Uterus (tissue), 4 donors: ENCODE results near the gene CKB. TPM values are rescaled to one million over a fixed set of nuclear protein-coding genes. Genes with fewer than 3 reads are reported as not detected.
"Not testable (repeated sequence)": the region's sequence is repeated elsewhere in the genome, so short reads cannot be mapped to it uniquely, and the experiment has no call there.

Source experiments
- DNase-seq, 2 donors: peaks; one replicate each; pipeline ENCODE4 v3.0.0-alpha.2; 2019 to 2020
- H3K27ac ChIP-seq, 2 donors: fragments of 200-600 bp; sonication (generic); 1 replicate in 1 of 2; 2 replicates in 1 of 2; pipeline ENCODE4 v1.5.1; 2016 to 2018
- H3K27me3 ChIP-seq, 2 donors: fragments of 200-600 bp; sonication (generic); one replicate each; pipeline ENCODE4 v1.5.1; 2018 to 2019; ENCODE audit warnings: control low read depth in 1 of 2
- H3K36me3 ChIP-seq, 2 donors: fragments of 200-600 bp; sonication (generic); one replicate each; pipeline ENCODE4 v1.5.1; 2019; ENCODE audit warnings: control low read depth in 1 of 2
- H3K4me1 ChIP-seq, 2 donors: fragments of 200-600 bp; sonication (generic); one replicate each; pipeline ENCODE4 v1.5.1; 2018 to 2019; ENCODE audit warnings: control low read depth in 1 of 2
- H3K4me3 ChIP-seq, 2 donors: fragments of 200-600 bp; sonication (generic); 1 replicate in 1 of 2; 2 replicates in 1 of 2; pipeline ENCODE4 v1.5.1; 2018 to 2019; ENCODE audit warnings: mild to moderate bottlenecking in 1 of 2
- H3K9me3 ChIP-seq, 2 donors: fragments of 200-600 bp; sonication (generic); one replicate each; pipeline ENCODE4 v1.5.1; 2019; ENCODE audit warnings: control low read depth in 1 of 2
- CTCF ChIP-seq, 4 experiments: fragments of 200-600 bp in 2 of 4; fragments of 450-650 bp in 2 of 4; sonication (generic) in 2 of 4; IDR thresholded peaks; one replicate each; pipeline ENCODE4 v1.5.1; 2016 to 2019; ENCODE audit warnings: antibody characterized with exemption in 4 of 4, mild to moderate bottlenecking in 2 of 4, moderate library complexity in 1 of 4
- POLR2A ChIP-seq, 2 donors: fragments of 450-650 bp; IDR thresholded peaks; one replicate each; pipeline ENCODE4 v1.6.1; 2016; ENCODE audit warnings: antibody characterized with exemption in 2 of 2, mild to moderate bottlenecking in 1 of 2, moderate library complexity in 1 of 2
- intact Hi-C: fragments of 100-400 bp; cut with DNase I; formaldehyde crosslinking; loops from one replicate; pipeline ENCODE4 v1.15.1; 2023; ENCODE audit warnings: low total_unique reads
- total RNA-seq, 4 donors: library from RNA; depleted of rRNA in 3 of 4; stranded (reverse); fragments of >200 nt in 3 of 4; gene quantifications; one replicate each; pipeline versions ENCODE4 v1.1.0 to v1.2.4, GENCODE V29; 2014 to 2023
- donor health status: DM: yes; HTN: yes; CAD: no.

The CKB gene
- total RNA-seq, 4 donors from 2014 or later: 96.2 to 291 (median 218) TPM

DNA sequence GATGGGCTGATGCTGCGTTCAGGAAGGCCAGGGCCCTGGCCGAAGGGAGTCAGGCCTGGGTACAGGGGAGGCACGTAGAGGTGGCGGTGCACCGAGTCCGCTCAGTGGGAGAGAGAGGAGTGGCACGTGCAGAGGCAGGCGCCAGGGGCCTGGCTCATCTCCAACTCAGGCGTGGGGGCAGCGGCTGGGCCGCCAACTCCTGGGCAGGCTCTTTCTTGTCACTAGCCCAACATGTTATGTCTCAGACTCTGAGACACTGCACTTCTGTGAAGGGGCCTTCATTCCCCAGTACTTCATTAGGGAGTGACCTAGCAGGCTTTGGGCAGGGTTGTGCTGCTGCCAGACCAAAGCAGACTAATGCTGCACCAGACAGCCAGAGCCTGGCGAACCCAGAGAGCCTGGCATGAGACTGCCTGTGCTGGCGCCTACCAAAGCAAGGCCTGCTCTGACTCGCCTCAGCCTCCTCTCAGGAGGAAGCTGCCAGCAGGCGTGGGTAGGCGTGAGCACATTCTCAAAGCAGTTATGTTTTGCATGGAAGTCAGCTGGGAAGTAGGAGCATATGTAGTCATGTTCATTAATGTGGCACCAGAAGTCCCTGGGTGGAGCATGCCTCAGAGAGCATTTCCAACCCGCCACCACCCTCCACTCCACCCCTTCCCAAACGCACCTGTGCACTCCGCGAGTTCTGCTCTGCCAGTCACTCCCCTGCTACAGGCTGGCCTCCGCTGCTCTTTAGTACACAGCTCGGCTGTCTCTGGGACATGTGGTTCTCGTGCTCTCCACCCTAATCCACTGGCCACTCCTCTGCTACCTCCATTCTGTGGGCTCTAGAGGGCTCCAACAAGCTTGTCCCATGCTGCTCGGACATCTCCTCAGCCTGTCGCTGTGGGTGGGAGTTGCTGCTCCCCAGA is 9.7 kb downstream of the CKB start:
- Histone ChIP-seq H3K27me3 (no peaks in the 10 kb centered on the region), H3K36me3 (no peaks in the 10 kb centered on the region), H3K4me3 (no peak overlapping the region), H3K4me1 (peaks cover 4 to 13% of the 10 kb centered on the region in 2 donors), H3K27ac (peak overlapping the region; percentile 57 to 66), H3K9me3 (no peaks in the 10 kb centered on the region)
- intact Hi-C loops: no loop called here
- DNase-seq: peak; percentile 52 to 64
- TF ChIP-seq POLR2A (IDR thresholded peaks at IDR 0.05) (no peak), CTCF (IDR thresholded peaks at IDR 0.05) (no peak)

DNA sequence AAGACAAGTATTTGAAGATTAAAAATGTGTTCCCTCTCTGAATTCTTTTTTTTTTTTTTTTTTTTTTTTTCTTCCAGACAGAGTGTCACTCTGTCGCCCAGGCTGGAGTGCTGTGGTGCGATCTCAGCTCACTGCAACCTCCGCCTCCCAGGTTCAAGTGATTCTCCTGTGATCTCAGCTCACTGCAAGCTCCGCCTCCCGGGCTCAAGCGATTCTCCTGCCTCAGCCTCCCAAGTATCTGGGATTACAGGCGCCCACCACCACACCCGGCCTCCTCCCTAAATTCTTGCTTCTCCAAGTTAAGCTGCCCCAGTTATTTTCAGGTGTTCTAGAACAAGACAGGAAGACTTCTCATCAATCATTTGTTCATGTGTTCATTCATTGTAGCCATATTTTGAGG is 10.4 kb downstream of the CKB start:
- peak overlapping the region; percentile 57 to 66 for H3K27ac ChIP-seq
- H3K9me3 ChIP-seq, DNase-seq, H3K4me1 ChIP-seq, H3K36me3 ChIP-seq, H3K4me3 ChIP-seq, intact Hi-C loops, H3K27me3 ChIP-seq: not testable (repeated sequence)

DNA sequence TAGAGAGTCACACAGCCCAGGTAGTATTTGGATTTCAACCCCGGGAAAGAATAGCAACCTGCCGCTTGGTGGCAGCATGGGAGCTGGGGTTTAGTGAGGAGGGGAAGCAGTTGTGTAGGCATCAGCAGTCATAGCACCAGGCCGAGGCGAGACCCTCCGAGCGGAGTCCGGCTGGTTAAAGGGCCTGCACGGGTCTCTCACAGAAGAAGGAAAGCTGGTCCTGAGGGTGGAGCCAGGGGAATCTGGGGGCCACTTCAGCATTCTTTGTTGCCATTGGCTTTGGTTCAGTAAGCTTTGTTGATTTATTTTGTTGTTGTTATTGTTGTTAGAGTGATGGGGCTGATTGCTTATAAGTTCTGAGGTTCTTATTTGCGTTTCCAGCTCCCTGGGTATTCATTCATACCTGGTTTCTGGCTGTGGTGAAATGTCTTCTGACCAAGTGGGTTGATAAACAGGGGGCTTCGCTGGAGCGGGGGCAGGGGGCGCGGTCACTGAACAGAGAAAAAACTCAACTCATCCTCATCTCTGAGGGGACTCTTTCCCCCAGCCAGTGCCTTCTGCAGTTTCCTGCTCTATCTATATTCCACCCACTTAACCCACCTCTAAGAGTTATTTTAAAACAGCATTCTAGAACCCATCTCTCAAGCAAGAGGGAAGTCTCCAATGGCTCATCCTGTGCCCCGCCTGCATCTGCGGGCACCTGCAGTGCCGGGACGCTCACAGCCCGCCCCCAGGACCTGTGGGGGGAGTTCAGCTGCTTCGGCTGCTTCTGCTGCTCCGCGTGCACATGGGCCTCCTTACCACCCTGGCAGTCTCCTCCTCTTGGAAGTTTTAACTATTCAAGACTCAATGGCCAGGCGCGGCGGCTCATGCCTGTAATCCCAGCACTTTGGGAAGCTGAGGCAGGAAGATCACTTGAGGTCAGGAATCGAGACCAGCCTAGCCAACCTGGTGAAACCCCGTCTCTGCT is 11.6 kb downstream of the CKB start:
- intact Hi-C loops: no loop called here
- no peaks in the 10 kb centered on the region for H3K36me3 ChIP-seq
- no peaks in the 10 kb centered on the region for H3K27me3 ChIP-seq
- H3K4me3 ChIP-seq: no peak overlapping the region
- peak in 1 of 2 donors; percentile 10 for DNase-seq
- H3K9me3 ChIP-seq: no peaks in the 10 kb centered on the region
- H3K27ac ChIP-seq: no peak overlapping the region
- no peak for TF ChIP-seq CTCF (IDR thresholded peaks at IDR 0.05)
- TF ChIP-seq POLR2A (IDR thresholded peaks at IDR 0.05): no peak
- peaks cover 4 to 9% of the 10 kb centered on the region in 2 donors for H3K4me1 ChIP-seq

- Histone ChIP-seq H3K4me3 (no peak overlapping the region), H3K27ac (no peak overlapping the region), H3K27me3 (no peaks in the 10 kb centered on the region), H3K4me1 (peaks cover 4 to 9% of the 10 kb centered on the region in 2 donors), H3K36me3 (no peaks in the 10 kb centered on the region), H3K9me3 (no peaks in the 10 kb centered on the region)
- intact Hi-C loops: no loop called here
- TF ChIP-seq CTCF (IDR thresholded peaks at IDR 0.05): no peak
- no peak for TF ChIP-seq POLR2A (IDR thresholded peaks at IDR 0.05)
- DNase-seq: no peak
Observed at GRCh38 chr14:103509864-103510723, 12.5 kb downstream of the CKB start.
